ENCODE results near the gene POLK. TPM values are rescaled to one million over a fixed set of nuclear protein-coding genes. Genes with fewer than 3 reads are reported as not detected.

Gene POLK
- total and polyA plus RNA-seq, 2 of the 8 experiments (the other 6 are each of a cell fraction or from before 2014, with no cell fraction given): 2.0 to 9.0 TPM

DNA sequence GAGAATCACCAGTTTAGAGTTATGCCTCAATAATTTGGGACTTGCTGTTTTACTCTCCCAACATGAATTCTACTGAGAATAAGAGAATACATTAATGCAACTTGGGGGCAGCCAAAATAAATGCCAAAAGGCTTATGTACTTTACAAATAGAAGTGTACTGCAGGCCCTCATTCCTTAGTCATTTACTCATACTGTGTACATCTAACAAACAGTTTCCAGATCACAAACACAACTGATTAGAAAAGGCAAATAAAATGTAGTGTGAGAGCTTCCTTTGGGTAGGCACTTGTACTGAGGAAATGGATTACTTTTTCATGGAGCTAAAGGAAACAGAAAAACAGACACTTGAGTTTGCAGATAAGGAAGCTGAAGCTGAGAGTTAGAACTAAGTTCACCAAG lies 112.2 kb downstream of the POLK start:
- Histone ChIP-seq H2BK12ac (ENCODE audit: low read depth, low read length) (no peak overlapping the region), H3K23ac (ENCODE audit: insufficient read length) (no peak overlapping the region), H3K9ac (replicated peaks in 1 of 4; ENCODE audit: extremely low read depth in 1 of 4, low read depth in 3 of 4, low read length in 3 of 4) (no peak overlapping the region), H2AK5ac (ENCODE audit: low read depth, low read length) (no peak overlapping the region), H2AFZ (ENCODE audit: low read length) (no peak overlapping the region), H4K8ac (ENCODE audit: extremely low read depth, insufficient read depth, low read length) (no peak overlapping the region), H3K23me2 (ENCODE audit: low read depth, low read length) (no peaks in the 10 kb centered on the region), H2BK5ac (ENCODE audit: low read depth, low read length) (no peak overlapping the region), H3K79me1 (ENCODE audit: low read depth, low read length) (no peaks in the 10 kb centered on the region), H2BK20ac (ENCODE audit: low read length) (no peak overlapping the region), H3K36me3 (ENCODE audit: control insufficient read depth in 2 of 4, insufficient read depth in 4 of 4, low read length in 3 of 4) (no peaks in the 10 kb centered on the region), H3K4ac (replicated peaks; ENCODE audit: insufficient read length, low read depth, low read length) (no peak overlapping the region), H3K4me2 (ENCODE audit: insufficient read depth in 1 of 2, low read depth in 2 of 2, low read length in 2 of 2) (no peak overlapping the region), H3K14ac (ENCODE audit: insufficient read length) (no peak overlapping the region), H3K18ac (ENCODE audit: extremely low read depth, low read length) (no peak overlapping the region), H3K27me3 (replicated peaks in 1 of 4; ENCODE audit: control insufficient read depth in 3 of 4, extremely low read depth in 1 of 4, insufficient read depth in 3 of 4, low read length in 3 of 4) (no peaks in the 10 kb centered on the region), H3K79me2 (ENCODE audit: control insufficient read depth in 1 of 2, insufficient read depth in 2 of 2, low read length in 2 of 2) (no peaks in the 10 kb centered on the region), H3K9me3 (ENCODE audit: insufficient read depth in 2 of 2, low read depth in 1 of 2, low read length in 1 of 2) (no peaks in the 10 kb centered on the region), H4K91ac (replicated peaks; ENCODE audit: insufficient read length, low read length) (no peak overlapping the region), H2BK120ac (replicated peaks; ENCODE audit: low read depth, low read length) (no peak overlapping the region), H3K56ac (replicated peaks; ENCODE audit: insufficient read length, low read depth, low read length) (no peak overlapping the region), H3K4me3 (ENCODE audit: extremely low read depth in 1 of 4, insufficient read depth in 2 of 4, low read depth in 3 of 4, low read length in 4 of 4) (no peak overlapping the region), H3K27ac (ENCODE audit: low read depth, low read length) (no peak overlapping the region), H4K5ac (ENCODE audit: insufficient read length, low read depth, low read length) (no peak overlapping the region), H4K20me1 (replicated peaks in 1 of 2; ENCODE audit: control insufficient read depth in 1 of 2, insufficient read depth in 2 of 2, low read length in 2 of 2) (no peaks in the 10 kb centered on the region), H3K4me1 (replicated peaks in 1 of 4; ENCODE audit: control insufficient read depth in 3 of 4, insufficient read depth in 4 of 4, low read length in 3 of 4) (no peaks in the 10 kb centered on the region), H2BK15ac (ENCODE audit: low read length) (no peak overlapping the region)
- CTCF ChIA-PET (ENCODE audit: partially characterized antibody): no interaction called here
- POLR2A ChIA-PET (ENCODE audit: partially characterized antibody): no interaction called here
- DNase-seq (ENCODE audit: low read depth in 1 of 2, low spot score in 2 of 2) (no peak), FAIRE-seq (no peak)
- no peak for TF ChIP-seq CREB1 (IDR thresholded peaks at IDR 0.05)
- no peak for TF ChIP-seq SIN3A (conservative IDR thresholded peaks at IDR 0.05 in 1 of 2, IDR thresholded peaks at IDR 0.05 in 1 of 2; ENCODE audit: low read depth in 1 of 2, low read length in 2 of 2)
- TF ChIP-seq, protein P1, sequence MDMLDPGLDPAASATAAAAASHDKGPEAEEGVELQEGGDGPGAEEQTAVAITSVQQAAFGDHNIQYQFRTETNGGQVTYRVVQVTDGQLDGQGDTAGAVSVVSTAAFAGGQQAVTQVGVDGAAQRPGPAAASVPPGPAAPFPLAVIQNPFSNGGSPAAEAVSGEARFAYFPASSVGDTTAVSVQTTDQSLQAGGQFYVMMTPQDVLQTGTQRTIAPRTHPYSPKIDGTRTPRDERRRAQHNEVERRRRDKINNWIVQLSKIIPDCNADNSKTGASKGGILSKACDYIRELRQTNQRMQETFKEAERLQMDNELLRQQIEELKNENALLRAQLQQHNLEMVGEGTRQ (IDR thresholded peaks at IDR 0.05; ENCODE audit: low read length): no peak
- no peak for TF ChIP-seq SIX5 (IDR thresholded peaks at IDR 0.05; ENCODE audit: low read depth, low read length)
- no peak for TF ChIP-seq HDAC2 (IDR thresholded peaks at IDR 0.05; ENCODE audit: borderline replicate concordance in 1 of 2, low read depth in 2 of 2, low read length in 2 of 2)
- no peak for TF ChIP-seq SRF (IDR thresholded peaks at IDR 0.05; ENCODE audit: low read depth, low read length)
- no peak for TF ChIP-seq SP1 (IDR thresholded peaks at IDR 0.05; ENCODE audit: low read depth, low read length)
- no peak for TF ChIP-seq SP2 (IDR thresholded peaks at IDR 0.05; ENCODE audit: low read length)
